IPS DF 4.7 (cell line): Measurements from ENCODE around the gene HS6ST3.

ENCODE experiments used
- DNase-seq: peaks from one replicate; pipeline ENCODE4 v3.0.0-alpha.2; 2013; ENCODE audit warnings: low spot score; ENCODE audit errors: extremely low read depth

Gene HS6ST3

GRCh38 chr13:96297360-96297759, 207.5 kb downstream of the HS6ST3 start:
- DNase-seq: no peak

GRCh38 chr13:96299235-96299634, 209.3 kb downstream of the HS6ST3 start:
- no peak for DNase-seq

GRCh38 chr13:96308568-96308967, 218.7 kb downstream of the HS6ST3 start:
- DNase-seq: no peak

GRCh38 chr13:96314974-96315373, 225.1 kb downstream of the HS6ST3 start:
- no peak for DNase-seq

- DNase-seq: no peak
Measured at GRCh38 chr13:96338030-96338429, 248.1 kb downstream of the HS6ST3 start.

- DNase-seq: no peak
Measured at GRCh38 chr13:96342286-96342685, 252.4 kb downstream of the HS6ST3 start.

- no peak for DNase-seq
Measured at GRCh38 chr13:96342852-96343465, 253.1 kb downstream of the HS6ST3 start.

GRCh38 chr13:96346921-96347320, 257.0 kb downstream of the HS6ST3 start:
- no peak for DNase-seq

- no peak for DNase-seq
Measured at GRCh38 chr13:96373597-96373996, 283.7 kb downstream of the HS6ST3 start.

- DNase-seq: no peak
Measured at GRCh38 chr13:96377835-96378234, 287.9 kb downstream of the HS6ST3 start.

- DNase-seq: no peak
Measured at GRCh38 chr13:96379967-96380366, 290.1 kb downstream of the HS6ST3 start.

GRCh38 chr13:96381681-96382080, 291.8 kb downstream of the HS6ST3 start:
- no peak for DNase-seq

- DNase-seq: no peak
Measured at GRCh38 chr13:96388598-96388997, 298.7 kb downstream of the HS6ST3 start.

GRCh38 chr13:96391606-96392005, 301.7 kb downstream of the HS6ST3 start:
- DNase-seq: no peak

- DNase-seq: no peak
Measured at GRCh38 chr13:96397807-96398206, 307.9 kb downstream of the HS6ST3 start.

GRCh38 chr13:96398486-96398885, 308.6 kb downstream of the HS6ST3 start:
- no peak for DNase-seq

- DNase-seq: no peak
Measured at GRCh38 chr13:96403241-96403640, 313.3 kb downstream of the HS6ST3 start.

GRCh38 chr13:96403651-96404050, 313.7 kb downstream of the HS6ST3 start:
- DNase-seq: no peak

- no peak for DNase-seq
Measured at GRCh38 chr13:96415831-96416385, 326.0 kb downstream of the HS6ST3 start.

- DNase-seq: no peak
Measured at GRCh38 chr13:96417939-96418685, 328.2 kb downstream of the HS6ST3 start.

- DNase-seq: no peak
Measured at GRCh38 chr13:96421314-96421713, 331.4 kb downstream of the HS6ST3 start.

GRCh38 chr13:96422002-96422401, 332.1 kb downstream of the HS6ST3 start:
- DNase-seq: no peak

GRCh38 chr13:96426167-96426566, 336.3 kb downstream of the HS6ST3 start:
- no peak for DNase-seq
